Measurements from ENCODE around the gene TPST1.

- no peak for TF ChIP-seq USF1 (IDR thresholded peaks at IDR 0.05)
- no peak for TF ChIP-seq MAX (IDR thresholded peaks at IDR 0.05)
- no peak for TF ChIP-seq FOXM1 (IDR thresholded peaks at IDR 0.05; ENCODE audit: borderline replicate concordance, low read depth)
- no peak for TF ChIP-seq REST (IDR thresholded peaks at IDR 0.05; ENCODE audit: low read depth)
- no peak for TF ChIP-seq TCF12 (IDR thresholded peaks at IDR 0.05; ENCODE audit: low read depth)
Observed at GRCh38 chr7:66247380-66248078, 42.4 kb downstream of the TPST1 start.

Data from Ishikawa (cell line).